GM21390 (cell line): ENCODE measurements around the gene PLXNA4.

Experiments
- ATAC-seq: cut with Tn5 transposase; IDR thresholded peaks from one replicate; pipeline ENCODE4 v1.9.1; 2021; ENCODE audit not compliant: unreplicated experiment

PLXNA4 gene

GRCh38 chr7:132080967-132081668 lies 495.2 kb downstream of the PLXNA4 start:
- no peak for ATAC-seq

DNA sequence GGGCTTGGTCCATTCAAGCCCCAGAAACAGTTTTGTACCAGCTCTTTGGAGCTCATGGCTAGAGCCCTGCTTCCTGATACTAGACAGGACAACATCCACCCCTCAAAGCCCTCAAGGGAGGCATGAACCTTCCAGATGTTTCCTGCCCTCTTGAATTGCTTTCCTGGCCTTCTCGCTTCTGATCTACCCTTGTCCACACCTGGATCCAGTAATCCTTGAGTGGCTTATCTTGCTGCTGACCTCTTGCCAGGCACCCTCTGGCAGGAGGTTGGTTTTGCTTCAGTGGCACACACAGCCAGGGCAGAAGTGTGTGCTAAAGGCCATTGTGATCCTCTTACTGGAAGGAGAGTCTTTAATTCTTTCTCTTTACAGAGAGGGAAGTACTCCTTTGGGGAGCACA lies 495.8 kb downstream of the PLXNA4 start:
- no peak for ATAC-seq

DNA sequence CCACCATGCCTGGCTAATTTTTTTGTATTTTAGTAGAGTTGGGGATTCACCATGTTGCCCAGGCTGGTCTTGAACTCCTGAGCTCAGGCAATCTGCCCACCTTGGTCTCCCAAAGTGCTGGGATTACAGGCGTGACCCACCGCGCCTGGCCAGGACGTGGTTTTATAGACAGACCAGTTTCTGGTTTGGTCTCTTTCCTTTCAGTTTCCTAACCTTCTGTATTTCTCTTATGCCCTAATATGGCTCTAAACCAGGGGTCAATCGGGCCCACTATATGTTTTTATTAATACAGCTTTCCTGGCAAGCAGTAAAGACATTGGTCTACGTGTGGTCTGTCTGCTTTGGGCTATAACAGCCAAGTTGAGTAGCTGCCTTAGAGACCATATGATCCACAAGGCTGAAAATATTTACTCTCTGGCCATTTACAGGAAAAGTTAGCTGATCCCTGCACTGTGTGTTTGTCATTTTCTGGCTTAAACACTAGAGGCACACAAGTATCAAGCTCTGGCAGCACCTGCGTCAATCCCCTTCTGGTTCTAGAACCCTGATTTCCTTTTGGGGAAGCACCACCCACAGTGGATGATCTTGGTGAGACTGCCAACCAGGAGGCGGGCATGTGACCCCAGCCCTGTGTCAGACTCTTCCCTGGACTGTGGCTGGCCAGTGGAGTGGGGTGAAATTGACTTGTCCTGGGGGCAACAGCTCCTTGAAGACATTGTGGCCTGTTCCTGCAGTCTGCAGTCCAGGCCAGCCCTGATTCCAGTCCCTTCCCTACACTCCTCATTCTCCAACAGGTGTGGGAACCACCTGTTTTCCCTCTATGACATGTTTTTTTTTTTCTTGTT lies 497.2 kb downstream of the PLXNA4 start:
- ATAC-seq, result no peak

GRCh38 chr7:132077971-132078685 lies 498.1 kb downstream of the PLXNA4 start:
- no peak for ATAC-seq

GRCh38 chr7:132076301-132077035 lies 499.8 kb downstream of the PLXNA4 start:
- no peak for ATAC-seq

DNA sequence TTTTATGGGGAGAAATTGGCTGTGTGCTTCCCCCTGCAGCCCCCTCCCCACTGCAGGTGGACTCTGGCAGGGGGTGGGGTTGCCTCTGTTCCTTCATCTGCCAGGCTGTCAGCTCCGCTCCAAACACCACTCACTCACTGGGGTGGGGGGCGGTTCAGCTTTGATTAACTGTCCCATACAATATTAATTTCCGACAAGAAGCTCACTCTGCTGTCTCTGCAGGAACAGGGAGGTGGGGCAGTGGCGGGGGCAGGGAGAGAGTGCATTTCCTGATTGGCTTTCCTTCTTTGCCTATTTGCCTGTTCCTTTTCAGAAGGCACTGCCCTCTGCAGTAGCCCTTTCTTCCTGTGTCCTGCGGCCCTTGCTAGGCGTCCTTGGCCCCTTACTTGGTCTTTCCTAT lies 500.8 kb downstream of the PLXNA4 start:
- no peak for ATAC-seq

GRCh38 chr7:132073920-132074589 lies 502.2 kb downstream of the PLXNA4 start:
- ATAC-seq, result no peak
